Activated T-cell treated with anti-CD3 and anti-CD28 coated beads for 48 hours (primary cell): ENCODE measurements around the gene FRMD4A.

ENCODE experiments used
- DNase-seq: peaks from one replicate; pipeline ENCODE4 v3.0.0-alpha.2; 2020; ENCODE audit warnings: low read depth

Gene FRMD4A

GRCh38 chr10:13644866-13645265 lies 685.9 kb downstream of the FRMD4A start:
- no peak for DNase-seq

- DNase-seq: no peak
These were observed 687.7 kb downstream of the FRMD4A start for GRCh38 chr10:13643016-13643415.

GRCh38 chr10:13642293-13642692 lies 688.4 kb downstream of the FRMD4A start:
- no peak for DNase-seq

GRCh38 chr10:13637894-13638293 lies 692.8 kb downstream of the FRMD4A start:
- no peak for DNase-seq

DNA sequence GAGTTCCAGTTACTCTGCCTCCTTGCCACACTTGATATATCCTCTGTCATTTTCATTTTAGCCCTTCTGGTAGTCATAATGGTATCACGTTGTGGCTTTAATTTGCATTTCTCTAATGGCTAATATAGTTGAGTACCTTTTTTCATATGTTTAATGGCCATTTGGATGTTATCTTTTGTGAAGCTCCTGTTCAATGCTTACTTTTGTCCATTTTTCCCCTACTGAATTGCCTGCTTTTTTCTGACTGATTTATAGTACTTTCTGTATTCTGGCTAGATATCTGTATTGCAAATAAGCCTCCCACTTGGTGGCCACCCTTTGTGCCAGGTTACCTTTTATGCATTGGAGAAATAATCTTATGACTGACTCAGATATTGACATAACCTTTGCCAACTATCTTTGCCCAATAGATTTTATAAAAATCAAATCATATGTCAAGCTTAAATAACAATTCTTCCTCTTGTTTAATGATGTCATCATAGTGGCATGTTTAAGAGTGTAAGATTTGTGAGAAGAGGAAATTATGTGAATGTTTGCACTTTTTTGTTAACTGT lies 693.3 kb downstream of the FRMD4A start:
- no peak for DNase-seq

- no peak for DNase-seq
These were observed 693.9 kb downstream of the FRMD4A start for GRCh38 chr10:13636776-13637175.

GRCh38 chr10:13634207-13634606 lies 696.5 kb downstream of the FRMD4A start:
- DNase-seq: no peak

- DNase-seq: no peak
These were observed 697.0 kb downstream of the FRMD4A start for GRCh38 chr10:13633689-13634088.

- no peak for DNase-seq
These were observed 697.8 kb downstream of the FRMD4A start for GRCh38 chr10:13632884-13633440.

- no peak for DNase-seq
These were observed 698.3 kb downstream of the FRMD4A start for GRCh38 chr10:13632440-13632839.

GRCh38 chr10:13631594-13631993 lies 699.1 kb downstream of the FRMD4A start:
- no peak for DNase-seq

GRCh38 chr10:13630231-13630630 lies 700.5 kb downstream of the FRMD4A start:
- DNase-seq: no peak

DNA sequence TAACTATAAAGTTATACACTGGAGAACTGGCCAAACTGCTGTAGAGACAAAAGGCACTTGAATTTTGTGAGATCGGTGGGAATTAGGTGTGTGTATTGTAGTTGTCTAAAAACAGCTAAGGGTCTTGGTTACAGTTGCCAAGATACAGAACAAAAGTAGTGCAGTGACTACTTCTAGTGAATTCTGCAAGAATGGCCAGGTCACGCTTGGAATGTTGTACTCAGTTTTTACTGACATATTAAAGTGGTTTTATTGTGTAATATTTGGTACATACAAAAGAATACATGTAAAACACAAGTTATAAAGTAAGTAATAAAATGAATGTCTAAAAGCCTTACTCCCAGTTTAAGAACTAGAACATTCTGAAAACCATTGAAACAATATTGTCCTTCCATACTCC lies 701.6 kb downstream of the FRMD4A start:
- no peak for DNase-seq

- no peak for DNase-seq
These were observed 702.1 kb downstream of the FRMD4A start for GRCh38 chr10:13628661-13629060.

DNA sequence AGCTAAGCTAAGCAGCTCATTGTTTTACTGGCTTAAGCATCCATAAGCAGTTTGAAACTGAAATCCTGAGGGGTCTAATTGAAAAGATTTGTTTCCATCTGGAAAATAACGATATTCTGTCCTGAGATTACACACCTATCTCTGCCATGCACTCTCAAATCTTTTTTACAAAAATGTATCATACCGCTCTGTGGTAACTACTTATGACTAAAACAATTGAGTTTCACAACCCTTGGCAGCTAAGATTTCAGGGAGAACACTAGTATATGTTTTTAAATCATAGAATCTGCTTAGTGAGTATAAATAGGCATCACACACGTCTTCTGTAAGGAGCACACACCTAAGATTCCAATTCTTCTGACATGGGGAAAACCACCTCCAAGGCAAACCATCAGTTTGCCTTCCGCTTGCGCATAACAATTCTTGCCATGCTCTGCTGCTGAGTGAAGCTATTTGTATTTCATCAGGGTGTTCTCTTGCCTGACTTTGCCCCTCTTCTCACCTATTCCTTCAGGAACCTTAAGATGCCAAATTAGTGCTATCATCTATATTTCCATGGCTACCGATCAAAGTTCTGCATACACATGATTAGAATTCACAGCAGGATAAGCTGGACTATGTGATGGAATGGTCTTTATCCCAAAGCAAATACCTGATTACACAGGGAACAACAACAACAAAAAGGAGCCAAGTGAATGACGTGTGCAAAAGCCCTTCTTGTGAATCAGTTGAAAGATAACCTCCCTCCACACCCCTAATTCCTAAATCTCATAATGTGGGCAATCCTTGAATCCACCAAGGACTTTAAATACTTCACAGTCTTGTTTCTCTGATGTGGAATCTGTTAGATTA lies 703.0 kb downstream of the FRMD4A start:
- no peak for DNase-seq

- no peak for DNase-seq
These were observed 706.1 kb downstream of the FRMD4A start for GRCh38 chr10:13624630-13625029.

DNA sequence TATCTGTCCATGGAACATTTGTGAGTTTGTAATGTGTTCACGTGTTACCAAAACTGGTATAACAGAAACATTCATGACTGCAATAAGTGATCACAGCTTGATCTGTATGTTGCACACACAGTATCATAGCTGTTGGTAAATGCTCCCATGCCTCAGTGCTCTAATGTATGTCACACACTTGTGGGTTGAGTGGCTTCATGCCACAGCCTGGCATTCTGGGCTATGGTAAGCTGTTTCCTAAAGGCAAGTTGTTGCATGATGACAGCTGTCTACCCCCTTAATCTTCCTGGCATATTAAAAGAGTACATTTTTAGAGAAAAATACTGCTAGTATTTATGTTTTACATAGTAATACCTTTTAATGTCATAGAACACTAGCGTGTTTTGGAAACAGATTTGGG lies 708.8 kb downstream of the FRMD4A start:
- DNase-seq: no peak

DNA sequence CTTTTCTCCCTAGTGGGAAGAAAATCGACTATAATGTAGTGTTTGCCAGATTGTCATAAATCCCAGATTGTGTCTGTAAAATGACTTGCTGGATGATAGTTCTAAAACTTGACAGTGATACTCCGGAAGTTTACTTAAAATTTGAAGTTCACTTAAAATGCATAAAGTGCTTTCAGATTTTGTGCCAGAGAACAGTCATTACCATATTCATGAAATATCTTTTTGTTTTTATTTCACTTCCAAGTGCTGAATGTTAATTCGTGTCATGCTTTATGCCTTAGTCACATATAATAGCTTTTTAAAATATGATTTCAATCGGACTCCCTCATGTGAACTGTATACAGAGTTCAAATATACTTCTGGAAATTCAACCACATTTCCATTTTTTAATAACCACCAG lies 713.6 kb downstream of the FRMD4A start:
- no peak for DNase-seq

DNA sequence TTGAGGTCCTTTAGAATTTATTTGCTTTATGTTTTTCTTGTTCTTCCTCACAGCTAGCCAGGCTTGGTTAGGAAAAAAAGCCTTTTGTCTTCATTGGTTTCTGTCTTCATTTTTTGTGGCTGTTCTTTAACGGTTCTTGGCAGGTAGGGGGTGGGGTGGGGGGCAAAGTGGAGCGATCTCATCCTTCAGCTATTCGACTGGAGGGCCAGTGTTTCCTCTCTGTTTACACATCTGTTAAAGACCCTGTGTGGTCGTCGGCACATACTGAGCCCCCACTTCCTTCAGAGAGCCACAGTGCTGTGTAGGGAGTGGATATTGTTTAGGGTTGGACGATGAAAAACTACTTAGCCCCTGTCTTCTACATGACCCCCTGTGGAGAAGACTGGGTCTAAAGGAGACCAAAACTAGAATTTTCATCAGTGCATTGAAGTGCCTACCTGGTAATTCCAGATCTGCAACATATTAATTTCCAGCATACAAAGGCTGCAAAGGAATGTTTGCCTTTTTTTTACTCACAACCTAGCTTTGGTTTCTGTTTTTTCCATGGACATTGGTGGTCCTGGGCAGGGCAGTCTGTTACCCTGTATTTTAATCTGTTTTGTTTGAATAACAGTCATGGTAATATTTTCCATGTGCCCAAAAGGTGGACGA lies 714.9 kb downstream of the FRMD4A start:
- no peak for DNase-seq

DNA sequence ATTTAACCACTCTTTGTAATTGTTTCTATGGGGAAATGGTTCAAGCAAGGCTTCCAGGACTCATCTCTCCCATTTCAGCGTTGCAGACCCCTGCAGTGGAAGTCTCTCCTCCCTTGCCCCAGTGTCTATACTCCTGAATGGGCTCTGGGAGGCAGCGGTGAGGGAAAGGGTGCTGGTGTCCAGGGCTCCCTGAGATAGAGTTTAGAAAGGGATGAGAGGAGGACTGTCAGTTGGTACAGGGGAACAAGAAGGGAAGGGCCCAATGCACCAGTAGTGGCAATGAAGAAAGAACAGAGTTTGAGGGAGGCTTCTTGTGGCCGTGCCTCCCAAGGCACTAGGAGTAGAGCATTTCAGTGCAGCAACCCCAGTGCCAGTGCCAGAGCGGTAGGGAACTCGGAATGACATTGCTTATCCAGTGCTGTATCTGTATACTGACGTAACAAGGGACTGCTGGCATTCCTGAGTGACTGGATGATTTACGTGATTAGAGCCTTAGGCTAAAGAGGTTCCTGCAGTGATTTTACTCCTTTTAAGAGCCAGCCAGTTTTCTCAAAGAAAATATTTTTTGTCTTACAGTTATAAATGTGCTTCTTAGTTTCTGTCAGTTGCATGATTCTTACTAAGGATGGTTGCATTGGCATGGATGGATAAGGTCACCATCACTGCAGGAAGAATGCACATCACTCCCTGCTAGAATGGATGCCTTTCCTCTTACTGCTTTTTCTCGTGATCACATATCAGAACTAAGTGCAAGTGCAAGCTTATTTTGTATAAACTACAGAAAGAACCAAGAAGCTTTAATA lies 716.0 kb downstream of the FRMD4A start:
- no peak for DNase-seq

- DNase-seq: no peak
These were observed 717.2 kb downstream of the FRMD4A start for GRCh38 chr10:13613519-13613918.
